ENCODE results near the gene MICAL3.

MICAL3 gene

GRCh38 chr22:17890245-17890671 lies 134.1 kb downstream of the MICAL3 start:
- Histone ChIP-seq H3K4me1 (ENCODE audit: control insufficient read depth in 5 of 5, insufficient read depth in 5 of 5, low read length in 5 of 5) (peaks cover 0 to 17% (median 11%) of the 10 kb centered on the region in 5 donors), H3K4me3 (ENCODE audit: low read depth in 1 of 5, low read length in 5 of 5) (no peak overlapping the region), H3K9ac (ENCODE audit: low read length in 5 of 5) (peak overlapping the region in 1 of 5 donors; percentile 18), H3K27ac (ENCODE audit: low read depth, low read length) (no peak overlapping the region), H3K36me3 (ENCODE audit: control insufficient read depth in 5 of 5, insufficient read depth in 5 of 5, low read length in 5 of 5) (peaks cover 15 to 64% (median 61%) of the 10 kb centered on the region in 5 donors), H3K9me3 (ENCODE audit: control insufficient read depth in 5 of 5, low read length in 5 of 5) (no peaks in the 10 kb centered on the region), H3K27me3 (ENCODE audit: control insufficient read depth in 5 of 5, insufficient read depth in 4 of 5, low read length in 5 of 5) (no peaks in the 10 kb centered on the region)

- Histone ChIP-seq H3K4me3 (ENCODE audit: low read depth in 1 of 5, low read length in 5 of 5) (no peak overlapping the region), H3K36me3 (ENCODE audit: control insufficient read depth in 5 of 5, insufficient read depth in 5 of 5, low read length in 5 of 5) (peaks cover 12 to 68% (median 62%) of the 10 kb centered on the region in 5 donors), H3K27me3 (ENCODE audit: control insufficient read depth in 5 of 5, insufficient read depth in 4 of 5, low read length in 5 of 5) (no peaks in the 10 kb centered on the region), H3K9ac (ENCODE audit: low read length in 5 of 5) (no peak overlapping the region), H3K27ac (ENCODE audit: low read depth, low read length) (no peak overlapping the region), H3K9me3 (ENCODE audit: control insufficient read depth in 5 of 5, low read length in 5 of 5) (no peaks in the 10 kb centered on the region), H3K4me1 (ENCODE audit: control insufficient read depth in 5 of 5, insufficient read depth in 5 of 5, low read length in 5 of 5) (peaks cover 0 to 17% (median 11%) of the 10 kb centered on the region in 5 donors)
Measured at GRCh38 chr22:17888855-17889254, 135.5 kb downstream of the MICAL3 start.

- H3K4me3 ChIP-seq (ENCODE audit: low read depth in 1 of 5, low read length in 5 of 5) = no peak overlapping the region
- H3K4me1 ChIP-seq (ENCODE audit: control insufficient read depth in 5 of 5, insufficient read depth in 5 of 5, low read length in 5 of 5) = peaks cover 0 to 17% (median 11%) of the 10 kb centered on the region in 5 donors
- H3K9ac ChIP-seq (ENCODE audit: low read length in 5 of 5) = no peak overlapping the region
- no peak overlapping the region for H3K27ac ChIP-seq (ENCODE audit: low read depth, low read length)
- no peaks in the 10 kb centered on the region for H3K9me3 ChIP-seq (ENCODE audit: control insufficient read depth in 5 of 5, low read length in 5 of 5)
- H3K27me3 ChIP-seq (ENCODE audit: control insufficient read depth in 5 of 5, insufficient read depth in 4 of 5, low read length in 5 of 5) = no peaks in the 10 kb centered on the region
- H3K36me3 ChIP-seq (ENCODE audit: control insufficient read depth in 5 of 5, insufficient read depth in 5 of 5, low read length in 5 of 5) = peaks cover 12 to 68% (median 62%) of the 10 kb centered on the region in 5 donors
Measured at GRCh38 chr22:17888439-17888838, 135.9 kb downstream of the MICAL3 start.

DNA sequence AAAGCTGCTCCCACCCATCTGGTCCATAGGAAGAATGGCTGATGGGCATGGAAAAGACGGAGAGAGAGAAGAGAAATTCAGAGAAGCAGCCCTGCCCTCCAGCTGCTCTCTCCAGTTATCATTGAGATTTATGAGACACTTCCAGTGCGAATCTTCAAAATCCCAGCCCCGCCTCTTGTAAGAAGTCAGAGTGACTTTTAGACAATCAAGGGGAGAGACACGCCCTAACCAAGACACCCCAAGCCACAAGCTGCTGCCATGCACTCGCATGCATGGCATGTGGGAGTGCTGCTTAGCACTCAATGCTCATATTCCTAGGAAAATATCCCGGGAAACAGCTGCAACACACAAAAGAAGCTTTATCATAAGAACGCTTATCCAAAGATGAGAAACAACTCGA lies 139.5 kb downstream of the MICAL3 start:
- Histone ChIP-seq H3K4me3 (ENCODE audit: low read depth in 1 of 5, low read length in 5 of 5) (no peak overlapping the region), H3K27ac (ENCODE audit: low read depth, low read length) (no peak overlapping the region), H3K9ac (ENCODE audit: low read length in 5 of 5) (no peak overlapping the region)

DNA sequence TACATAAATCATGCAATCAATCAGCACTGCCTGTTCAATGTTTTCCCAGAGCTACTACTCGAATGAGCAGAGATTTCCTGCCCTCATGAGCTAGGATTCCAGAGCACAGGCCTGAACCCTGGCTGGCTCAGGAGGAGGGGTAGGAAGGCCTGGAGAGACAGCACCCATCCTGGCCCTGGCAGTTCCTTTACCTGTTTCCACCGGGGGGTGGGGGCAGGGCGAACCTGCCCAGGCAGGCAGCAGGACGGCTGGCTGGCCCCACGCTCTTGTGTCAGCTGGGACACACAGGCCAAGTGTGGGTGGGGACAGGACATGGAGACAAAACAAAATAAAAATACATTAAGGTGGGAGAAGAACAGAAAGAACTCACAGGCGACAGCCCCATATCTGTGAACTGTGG lies 140.3 kb downstream of the MICAL3 start:
- no peak overlapping the region for H3K27ac ChIP-seq (ENCODE audit: low read depth, low read length)
- peaks cover 10 to 93% (median 84%) of the 10 kb centered on the region in 5 donors for H3K36me3 ChIP-seq (ENCODE audit: control insufficient read depth in 5 of 5, insufficient read depth in 5 of 5, low read length in 5 of 5)

More for the DNA sequence above, 139.5 kb downstream of the MICAL3 start:
- Histone ChIP-seq H3K27me3 (ENCODE audit: control insufficient read depth in 5 of 5, insufficient read depth in 4 of 5, low read length in 5 of 5) (no peaks in the 10 kb centered on the region), H3K36me3 (ENCODE audit: control insufficient read depth in 5 of 5, insufficient read depth in 5 of 5, low read length in 5 of 5) (peaks cover 12 to 86% (median 81%) of the 10 kb centered on the region in 5 donors), H3K9me3 (ENCODE audit: control insufficient read depth in 5 of 5, low read length in 5 of 5) (no peaks in the 10 kb centered on the region), H3K4me1 (ENCODE audit: control insufficient read depth in 5 of 5, insufficient read depth in 5 of 5, low read length in 5 of 5) (no peaks in the 10 kb centered on the region)

DNA sequence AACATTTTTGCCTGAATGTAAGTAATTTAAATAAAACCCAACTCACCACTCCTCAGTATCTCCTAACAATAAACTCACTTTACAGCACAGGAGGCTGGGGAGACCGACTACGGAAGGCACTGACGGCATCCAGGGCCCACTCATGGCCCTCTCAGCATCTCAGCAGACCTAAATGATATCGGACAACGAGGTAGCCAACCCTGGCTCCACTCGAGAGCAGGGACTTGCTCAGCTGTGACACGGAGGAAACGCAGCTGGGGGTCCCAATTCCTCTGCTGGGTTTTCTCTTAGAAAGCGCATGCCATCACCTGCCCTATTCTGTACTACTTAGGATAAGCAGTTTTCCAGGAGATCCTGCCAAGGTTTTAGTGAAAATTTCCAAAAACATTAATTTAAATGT lies 141.0 kb downstream of the MICAL3 start:
- H3K4me3 ChIP-seq (ENCODE audit: low read depth in 1 of 5, low read length in 5 of 5) = no peak overlapping the region
- H3K27me3 ChIP-seq (ENCODE audit: control insufficient read depth in 5 of 5, insufficient read depth in 4 of 5, low read length in 5 of 5) = no peaks in the 10 kb centered on the region
- H3K9me3 ChIP-seq (ENCODE audit: control insufficient read depth in 5 of 5, low read length in 5 of 5) = no peaks in the 10 kb centered on the region
- H3K27ac ChIP-seq (ENCODE audit: low read depth, low read length) = no peak overlapping the region
- no peak overlapping the region for H3K9ac ChIP-seq (ENCODE audit: low read length in 5 of 5)
- H3K36me3 ChIP-seq (ENCODE audit: control insufficient read depth in 5 of 5, insufficient read depth in 5 of 5, low read length in 5 of 5) = peaks cover 8 to 91% (median 82%) of the 10 kb centered on the region in 5 donors
- H3K4me1 ChIP-seq (ENCODE audit: control insufficient read depth in 5 of 5, insufficient read depth in 5 of 5, low read length in 5 of 5) = no peaks in the 10 kb centered on the region

More for the DNA sequence above, 140.3 kb downstream of the MICAL3 start:
- Histone ChIP-seq H3K4me3 (ENCODE audit: low read depth in 1 of 5, low read length in 5 of 5) (no peak overlapping the region), H3K4me1 (ENCODE audit: control insufficient read depth in 5 of 5, insufficient read depth in 5 of 5, low read length in 5 of 5) (no peaks in the 10 kb centered on the region), H3K27me3 (ENCODE audit: control insufficient read depth in 5 of 5, insufficient read depth in 4 of 5, low read length in 5 of 5) (no peaks in the 10 kb centered on the region), H3K9ac (ENCODE audit: low read length in 5 of 5) (no peak overlapping the region), H3K9me3 (ENCODE audit: control insufficient read depth in 5 of 5, low read length in 5 of 5) (no peaks in the 10 kb centered on the region)

- Histone ChIP-seq H3K9ac (ENCODE audit: low read length in 5 of 5) (no peak overlapping the region), H3K27me3 (ENCODE audit: control insufficient read depth in 5 of 5, insufficient read depth in 4 of 5, low read length in 5 of 5) (no peaks in the 10 kb centered on the region), H3K4me1 (ENCODE audit: control insufficient read depth in 5 of 5, insufficient read depth in 5 of 5, low read length in 5 of 5) (no peaks in the 10 kb centered on the region), H3K9me3 (ENCODE audit: control insufficient read depth in 5 of 5, low read length in 5 of 5) (no peaks in the 10 kb centered on the region), H3K36me3 (ENCODE audit: control insufficient read depth in 5 of 5, insufficient read depth in 5 of 5, low read length in 5 of 5) (peaks cover 3 to 88% (median 75%) of the 10 kb centered on the region in 5 donors), H3K4me3 (ENCODE audit: low read depth in 1 of 5, low read length in 5 of 5) (no peak overlapping the region), H3K27ac (ENCODE audit: low read depth, low read length) (no peak overlapping the region)
Measured at GRCh38 chr22:17882727-17883126, 141.6 kb downstream of the MICAL3 start.

DNA sequence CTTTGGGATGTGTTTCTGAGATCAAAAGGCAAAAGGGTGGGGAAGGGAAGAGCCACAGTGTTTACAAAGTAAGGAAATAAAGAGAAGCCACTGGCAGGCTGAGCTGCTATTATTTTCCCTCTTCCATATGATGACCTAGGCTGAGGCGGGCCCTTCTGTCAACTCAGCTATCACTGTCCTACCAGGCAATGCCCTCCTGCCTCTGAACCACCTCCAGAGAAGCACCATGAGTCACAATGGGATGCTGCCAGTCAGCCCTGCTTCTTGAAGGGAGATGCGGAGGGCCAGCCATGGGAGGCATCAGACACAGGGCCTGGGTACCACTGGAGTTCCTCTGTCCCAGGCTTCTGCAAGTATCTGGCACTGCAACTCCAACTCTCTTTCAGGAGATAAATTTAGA lies 142.2 kb downstream of the MICAL3 start:
- no peak overlapping the region for H3K27ac ChIP-seq (ENCODE audit: low read depth, low read length)
- H3K9me3 ChIP-seq (ENCODE audit: control insufficient read depth in 5 of 5, low read length in 5 of 5) = no peaks in the 10 kb centered on the region
- H3K4me1 ChIP-seq (ENCODE audit: control insufficient read depth in 5 of 5, insufficient read depth in 5 of 5, low read length in 5 of 5) = no peaks in the 10 kb centered on the region
- H3K36me3 ChIP-seq (ENCODE audit: control insufficient read depth in 5 of 5, insufficient read depth in 5 of 5, low read length in 5 of 5) = peaks cover 3 to 82% (median 71%) of the 10 kb centered on the region in 5 donors
- H3K9ac ChIP-seq (ENCODE audit: low read length in 5 of 5) = no peak overlapping the region
- no peak overlapping the region for H3K4me3 ChIP-seq (ENCODE audit: low read depth in 1 of 5, low read length in 5 of 5)
- H3K27me3 ChIP-seq (ENCODE audit: control insufficient read depth in 5 of 5, insufficient read depth in 4 of 5, low read length in 5 of 5) = no peaks in the 10 kb centered on the region

DNA sequence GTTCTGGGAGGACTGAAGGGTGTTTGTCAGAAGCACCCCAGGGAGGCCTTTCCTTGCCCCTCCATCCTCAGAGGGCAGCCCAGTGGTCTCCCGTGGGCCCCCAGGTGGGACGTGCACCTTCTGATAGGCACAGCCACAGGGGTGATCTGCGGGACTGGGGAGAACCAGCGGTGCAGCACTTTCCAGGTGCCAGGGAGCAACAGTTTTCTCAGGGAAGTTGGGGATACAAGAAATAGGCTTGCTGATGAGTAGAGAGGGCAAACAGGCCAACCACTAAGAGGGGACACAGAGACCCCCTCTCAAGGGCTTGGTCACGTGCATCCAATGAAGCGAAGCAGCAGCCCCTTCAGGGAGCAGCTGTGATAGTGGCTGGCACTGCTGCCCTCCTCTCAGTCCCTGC lies 143.0 kb downstream of the MICAL3 start:
- Histone ChIP-seq H3K9me3 (ENCODE audit: control insufficient read depth in 5 of 5, low read length in 5 of 5) (no peaks in the 10 kb centered on the region), H3K27ac (ENCODE audit: low read depth, low read length) (no peak overlapping the region), H3K4me3 (ENCODE audit: low read depth in 1 of 5, low read length in 5 of 5) (no peak overlapping the region), H3K36me3 (ENCODE audit: control insufficient read depth in 5 of 5, insufficient read depth in 5 of 5, low read length in 5 of 5) (peaks cover 0 to 81% (median 68%) of the 10 kb centered on the region in 5 donors), H3K4me1 (ENCODE audit: control insufficient read depth in 5 of 5, insufficient read depth in 5 of 5, low read length in 5 of 5) (no peaks in the 10 kb centered on the region), H3K9ac (ENCODE audit: low read length in 5 of 5) (no peak overlapping the region), H3K27me3 (ENCODE audit: control insufficient read depth in 5 of 5, insufficient read depth in 4 of 5, low read length in 5 of 5) (no peaks in the 10 kb centered on the region)

GRCh38 chr22:17880468-17880867 lies 143.9 kb downstream of the MICAL3 start:
- H3K4me3 ChIP-seq (ENCODE audit: low read depth in 1 of 5, low read length in 5 of 5) = no peak overlapping the region
- no peak overlapping the region for H3K9ac ChIP-seq (ENCODE audit: low read length in 5 of 5)
- H3K27ac ChIP-seq (ENCODE audit: low read depth, low read length) = no peak overlapping the region
- H3K9me3 ChIP-seq (ENCODE audit: control insufficient read depth in 5 of 5, low read length in 5 of 5) = no peaks in the 10 kb centered on the region
- peaks cover 0 to 81% (median 60%) of the 10 kb centered on the region in 5 donors for H3K36me3 ChIP-seq (ENCODE audit: control insufficient read depth in 5 of 5, insufficient read depth in 5 of 5, low read length in 5 of 5)
- no peaks in the 10 kb centered on the region for H3K27me3 ChIP-seq (ENCODE audit: control insufficient read depth in 5 of 5, insufficient read depth in 4 of 5, low read length in 5 of 5)
- no peaks in the 10 kb centered on the region for H3K4me1 ChIP-seq (ENCODE audit: control insufficient read depth in 5 of 5, insufficient read depth in 5 of 5, low read length in 5 of 5)
